NOMO-1 treated with dmso at 0.1 percent for 144 hours (cell line): ENCODE results near the gene TRIM59.

Experiments used
- DNase-seq: peaks from one replicate; lab custom pipeline; 2025; ENCODE audit not compliant: unreplicated experiment; lab: John Stamatoyannopoulos, UW

TRIM59 gene

GRCh38 chr3:160403796-160404470 is 45.7 kb downstream of the TRIM59 start:
- DNase-seq = no peak

GRCh38 chr3:160403028-160403545 is 46.5 kb downstream of the TRIM59 start:
- no peak for DNase-seq

GRCh38 chr3:160402221-160403027 is 47.2 kb downstream of the TRIM59 start:
- no peak for DNase-seq

- DNase-seq = no peak
Observed at GRCh38 chr3:160401291-160402095, 48.1 kb downstream of the TRIM59 start.

- DNase-seq = no peak
Observed at GRCh38 chr3:160400702-160401150, 48.9 kb downstream of the TRIM59 start.

GRCh38 chr3:160400030-160400701 is 49.4 kb downstream of the TRIM59 start:
- DNase-seq = peak; percentile 17

- DNase-seq = peak; percentile 95
Observed at GRCh38 chr3:160399125-160400029, 50.2 kb downstream of the TRIM59 start, which contains the start of the genes IFT80 and SMC4. Gene IFT80 (minus strand): TSS chr3:160399225. CDS start chr3:160384600, 14,625 bp downstream. Gene SMC4 (plus strand): TSS chr3:160399650. CDS start chr3:160400827, 1,177 bp downstream.

GRCh38 chr3:160398820-160399124 is 50.8 kb downstream of the TRIM59 start:
- DNase-seq = no peak

- DNase-seq = no peak
Observed at GRCh38 chr3:160395297-160395696, 54.3 kb downstream of the TRIM59 start.

- no peak for DNase-seq
Observed at GRCh38 chr3:160394009-160394392, 55.6 kb downstream of the TRIM59 start.

- DNase-seq = no peak
Observed at GRCh38 chr3:160393346-160394008, 56.1 kb downstream of the TRIM59 start.

- DNase-seq = no peak
Observed at GRCh38 chr3:160392798-160393197, 56.8 kb downstream of the TRIM59 start.

GRCh38 chr3:160390565-160391138 is 58.9 kb downstream of the TRIM59 start:
- DNase-seq = no peak
